Measurements from ENCODE around the gene SSBP2. TPM values are rescaled to one million over a fixed set of nuclear protein-coding genes. Genes with fewer than 3 reads are reported as not detected.
"Not testable (repeated sequence)": the region's sequence is repeated elsewhere in the genome, so short reads cannot be mapped to it uniquely, and the experiment has no call there.

The SSBP2 gene
- total RNA-seq, 2 experiments from 2014 or later = 11.7 to 12.9 TPM

GRCh38 chr5:81632679-81633078 lies 118.2 kb downstream of the SSBP2 start:
- Mint-ChIP-seq H3K4me1 (ENCODE audit: low read depth) (peaks cover 5% of the 10 kb centered on the region), H3K27ac (no peak overlapping the region), H3K9me3 (peaks cover 5% of the 10 kb centered on the region), H3K36me3 (ENCODE audit: low read depth) (peaks cover 12% of the 10 kb centered on the region), H3K27me3 (no peaks in the 10 kb centered on the region), H3K4me3 (no peak overlapping the region)
- ATAC-seq (no peak), DNase-seq (no peak)
- CTCF ChIA-PET = no interaction called here
- no peak for TF ChIP-seq CTCF (IDR thresholded peaks at IDR 0.05)
- POLR2A ChIA-PET = no interaction called here
- intact Hi-C loops (cut with micrococcal nuclease) = no loop called here

DNA sequence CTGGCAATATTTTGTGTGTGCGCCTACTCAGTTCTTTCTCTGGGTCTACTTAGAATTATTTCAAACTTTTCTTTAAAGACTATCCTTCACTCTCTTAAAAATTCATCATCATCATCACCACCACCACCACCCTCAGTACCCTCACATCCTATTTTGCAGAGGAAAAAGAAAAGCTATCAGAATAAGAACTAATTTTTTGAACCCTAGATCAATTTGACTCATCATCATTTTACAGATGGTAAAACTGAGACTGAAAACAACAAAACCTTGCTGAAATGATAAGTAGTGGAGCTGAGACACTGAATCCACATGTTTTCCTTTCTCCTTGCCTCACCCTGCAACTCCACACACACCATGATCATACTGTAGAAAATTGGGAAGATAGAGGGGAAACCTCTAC lies 119.3 kb downstream of the SSBP2 start:
- Mint-ChIP-seq H3K27ac (no peak overlapping the region), H3K4me1 (ENCODE audit: low read depth) (peaks cover 5% of the 10 kb centered on the region), H3K27me3 (no peaks in the 10 kb centered on the region), H3K36me3 (ENCODE audit: low read depth) (peaks cover 12% of the 10 kb centered on the region), H3K9me3 (peaks cover 5% of the 10 kb centered on the region), H3K4me3 (no peak overlapping the region)
- intact Hi-C loops (cut with micrococcal nuclease) = no loop called here
- ChIA-PET CTCF (interaction anchor here (0.8 kb wide), 1 partner anchor 43 kb away, joined by 3 read pairs; no protein-coding TSS in a partner anchor), POLR2A (no interaction called here)
- no peak for TF ChIP-seq CTCF (IDR thresholded peaks at IDR 0.05)
- DNase-seq (no peak), ATAC-seq (no peak)

- Mint-ChIP-seq H3K27ac (no peak overlapping the region), H3K36me3 (ENCODE audit: low read depth) (peaks cover 12% of the 10 kb centered on the region), H3K27me3 (no peaks in the 10 kb centered on the region), H3K4me3 (no peak overlapping the region), H3K4me1 (ENCODE audit: low read depth) (peaks cover 5% of the 10 kb centered on the region), H3K9me3 (peaks cover 5% of the 10 kb centered on the region)
- ATAC-seq (peak; percentile 70), DNase-seq (peak; percentile 70)
- CTCF ChIA-PET = interaction anchor here (0.8 kb wide), 1 partner anchor 43 kb away, joined by 3 read pairs; no protein-coding TSS in a partner anchor
- TF ChIP-seq CTCF (IDR thresholded peaks at IDR 0.05) = no peak
- intact Hi-C loops (cut with micrococcal nuclease) = no loop called here
- POLR2A ChIA-PET = no interaction called here
Measured at GRCh38 chr5:81631124-81631523, 119.8 kb downstream of the SSBP2 start.

- no peak for ATAC-seq
- TF ChIP-seq CTCF (IDR thresholded peaks at IDR 0.05) = no peak
- Mint-ChIP-seq H3K4me1 (ENCODE audit: low read depth) (peaks cover 5% of the 10 kb centered on the region), H3K36me3 (ENCODE audit: low read depth) (peaks cover 12% of the 10 kb centered on the region), H3K27ac (peak overlapping the region; percentile 55), H3K27me3 (no peaks in the 10 kb centered on the region), H3K4me3 (no peak overlapping the region), H3K9me3 (peaks cover 5% of the 10 kb centered on the region)
- intact Hi-C loops (cut with micrococcal nuclease) = no loop called here
- ChIA-PET CTCF (no interaction called here), POLR2A (no interaction called here)
- no peak for DNase-seq
Measured at GRCh38 chr5:81630684-81631083, 120.2 kb downstream of the SSBP2 start.

GRCh38 chr5:81629986-81630385 lies 120.9 kb downstream of the SSBP2 start:
- intact Hi-C loops (cut with micrococcal nuclease) = no loop called here
- H3K4me3 Mint-ChIP-seq = no peak overlapping the region
- peaks cover 12% of the 10 kb centered on the region for H3K36me3 Mint-ChIP-seq (ENCODE audit: low read depth)
- ATAC-seq = no peak
- H3K27me3 Mint-ChIP-seq = no peaks in the 10 kb centered on the region
- no peak overlapping the region for H3K27ac Mint-ChIP-seq
- no peak for DNase-seq
- H3K9me3 Mint-ChIP-seq = peaks cover 5% of the 10 kb centered on the region
- ChIA-PET CTCF (no interaction called here), POLR2A (no interaction called here)
- H3K4me1 Mint-ChIP-seq (ENCODE audit: low read depth) = peaks cover 5% of the 10 kb centered on the region
- no peak for TF ChIP-seq CTCF (IDR thresholded peaks at IDR 0.05)

DNA sequence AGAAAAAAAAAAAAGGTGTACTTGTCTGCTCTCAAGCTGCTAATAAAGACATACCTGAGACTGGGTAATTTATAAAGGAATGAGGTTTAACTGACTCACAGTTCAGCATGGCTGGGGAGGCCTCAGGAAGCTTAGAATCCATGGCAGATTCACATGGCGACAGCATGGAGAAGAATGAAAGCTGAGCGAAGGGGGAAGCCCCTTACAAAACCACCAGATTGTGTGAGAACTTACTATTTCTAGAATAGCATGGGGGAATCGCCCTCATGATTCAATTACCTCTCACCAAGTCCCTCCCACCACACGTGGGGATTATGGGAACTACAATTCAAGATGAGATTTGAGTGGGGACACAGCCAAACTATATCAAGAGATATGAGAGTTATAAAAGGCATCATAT lies 122.8 kb downstream of the SSBP2 start:
- ATAC-seq = peak; percentile 39
- H3K9me3 Mint-ChIP-seq; H3K4me1 Mint-ChIP-seq (ENCODE audit: low read depth); H3K4me3 Mint-ChIP-seq; H3K27me3 Mint-ChIP-seq; intact Hi-C loops (cut with micrococcal nuclease); H3K27ac Mint-ChIP-seq: not testable (repeated sequence)
- H3K36me3 Mint-ChIP-seq (ENCODE audit: low read depth) = peaks cover 12% of the 10 kb centered on the region
- ChIA-PET CTCF (interaction anchor here (1.5 kb wide), 1 partner anchor 20 kb away, joined by 3 read pairs; no protein-coding TSS in a partner anchor), POLR2A (interaction anchor here (0.6 to 1.3 kb wide), 2 partner anchors 9 to 41 kb away, joined by 3 read pairs; no protein-coding TSS in a partner anchor)
- DNase-seq = peak; percentile 27
